Measurements from ENCODE around the gene ZNF688.

GRCh38 chr16:30570636-30571444, 674 bp downstream of the ZNF688 start:
- TF ChIP-seq CTCF (IDR thresholded peaks at IDR 0.05) = no peak
- no peak for TF ChIP-seq POLR2A (IDR thresholded peaks at IDR 0.05)
